Sigmoid colon (tissue), 7 donors: ENCODE results near the gene HKDC1. TPM values are rescaled to one million over a fixed set of nuclear protein-coding genes. Genes with fewer than 3 reads are reported as not detected.

Source experiments
- DNase-seq: peaks from one replicate; pipeline ENCODE4 v3.0.0-alpha.2; 2019
- H3K27ac ChIP-seq, 4 donors: fragments of 200-600 bp; sonication (generic); one replicate each; pipeline ENCODE4 v1.5.1; 2016 to 2019; ENCODE audit warnings: mild to moderate bottlenecking in 1 of 4
- H3K27me3 ChIP-seq, 3 donors: fragments of 200-600 bp; sonication (generic); one replicate each; pipeline ENCODE4 v1.5.1; 2019; ENCODE audit warnings: mild to moderate bottlenecking in 1 of 3
- H3K36me3 ChIP-seq, 4 donors: fragments of 200-600 bp; sonication (generic); one replicate each; pipeline ENCODE4 v1.5.1; 2016 to 2019
- H3K4me1 ChIP-seq, 4 donors: fragments of 200-600 bp; sonication (generic); one replicate each; pipeline ENCODE4 v1.5.1; 2017 to 2019
- H3K4me3 ChIP-seq, 4 donors: fragments of 200-600 bp; sonication (generic); one replicate each; pipeline ENCODE4 v1.5.1; 2017 to 2019; ENCODE audit warnings: mild to moderate bottlenecking in 2 of 4, moderate library complexity in 1 of 4
- H3K9me3 ChIP-seq, 4 donors: fragments of 200-600 bp in 3 of 4; sonication (generic) in 3 of 4; one replicate each; pipeline versions ENCODE4 v1.5.1 to v1.6.1; 2013 to 2019
- EP300 ChIP-seq, 4 donors: sonication (generic); formaldehyde crosslinking; IDR thresholded peaks; one replicate each; pipeline ENCODE4 v1.6.1; 2017; ENCODE audit warnings: antibody characterized with exemption in 4 of 4
- POLR2A ChIP-seq, 2 donors: fragments of 450-650 bp; IDR thresholded peaks; one replicate each; pipeline ENCODE4 v1.6.1; 2016; ENCODE audit warnings: antibody characterized with exemption in 2 of 2, mild to moderate bottlenecking in 2 of 2, moderate library complexity in 2 of 2
- POLR2AphosphoS5 ChIP-seq, 4 donors: sonication (generic); formaldehyde crosslinking; IDR thresholded peaks; one replicate each; pipeline ENCODE4 v1.6.1; 2017; ENCODE audit warnings: antibody characterized with exemption in 4 of 4
- WGBS, 2 donors: extraction: QIAGEN DNeasy Blood & Tissue Kit; methylation state at CpG; one replicate each; pipeline ENCODE4 v1.1.7; 2013; 5-methylcytosine and 5-hydroxymethylcytosine counted together
- intact Hi-C: fragments of 100-400 bp; cut with DNase I; formaldehyde crosslinking; loops from one replicate; pipeline ENCODE4 v1.15.1; 2023
- polyA plus RNA-seq, 3 donors: library from polyadenylated mRNA; stranded (reverse); fragments of 200-250 nt; gene quantifications; one replicate each; pipeline ENCODE4 v1.2.3, GENCODE V29; 2013
- total RNA-seq, 4 donors: library from RNA; depleted of rRNA; stranded (reverse); fragments of >200 nt; gene quantifications; one replicate each; pipeline ENCODE4 v1.1.0, GENCODE V29; 2016
- TF ChIP-seq, protein P1 (sequence below), 4 experiments: fragments of 450-650 bp in 3 of 4; fragments of 200-600 bp in 1 of 4; IDR thresholded peaks; one replicate each; pipeline ENCODE4 v1.5.1; 2016 to 2019; ENCODE audit warnings: antibody characterized with exemption in 4 of 4, mild to moderate bottlenecking in 3 of 4, moderate library complexity in 2 of 4
- donor health status: healthy with polysubstance abuse.
- donor health status: Bipolar disorder and iron deficiency.
- donor health status: healthy.

The HKDC1 gene
- total and polyA plus RNA-seq, 7 donors = 8.4 to 33.3 (median 19.2) TPM; not detected in 4

DNA sequence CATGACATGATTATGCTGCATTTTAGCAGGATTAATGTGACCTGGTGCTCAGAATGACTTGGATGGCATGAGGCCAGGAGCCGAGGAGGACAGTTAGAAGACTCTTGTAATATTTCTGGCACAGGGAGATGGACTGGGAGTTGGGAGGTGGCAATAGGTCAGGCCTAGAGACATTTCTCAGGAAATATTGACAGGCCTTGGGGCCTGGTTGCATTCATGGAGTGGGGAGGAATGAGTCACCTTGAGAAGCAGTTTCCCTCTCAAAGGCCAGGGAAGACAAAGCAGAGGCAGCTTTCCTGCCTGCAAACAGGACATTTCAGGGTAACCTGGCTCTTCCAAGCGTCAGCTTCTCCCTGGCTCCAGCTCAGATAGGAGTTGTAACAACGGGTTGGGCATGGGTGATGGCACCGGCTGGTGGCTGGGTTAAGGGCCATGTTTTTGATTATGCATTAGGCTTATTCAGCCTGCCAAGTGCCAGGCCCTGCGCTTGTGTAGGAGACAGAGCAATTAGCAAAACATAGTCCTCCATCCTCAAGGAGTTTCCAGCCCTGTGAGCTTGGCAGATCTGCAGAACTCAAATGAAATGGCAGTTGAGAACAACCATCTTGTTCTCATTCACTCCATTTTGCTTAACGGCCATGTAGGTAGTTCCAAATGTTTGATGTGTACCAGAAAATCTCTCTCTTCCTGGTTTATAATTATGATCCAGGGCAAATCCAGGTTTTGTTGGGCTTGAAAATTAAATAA lies 96.4 kb downstream of the HKDC1 start:
- Histone ChIP-seq H3K27me3 (no peaks in the 10 kb centered on the region), H3K4me3 (no peak overlapping the region), H3K36me3 (no peaks in the 10 kb centered on the region), H3K4me1 (peaks cover 0 to 29% (median 24%) of the 10 kb centered on the region in 4 donors), H3K27ac (peak overlapping the region in 2 of 4 donors; percentile 91 to 94), H3K9me3 (no peaks in the 10 kb centered on the region)
- intact Hi-C loops = loop anchor here (5.0 kb wide), 3 partner anchors 46 to 76 kb away; no protein-coding TSS in a partner anchor
- no peak for DNase-seq
- WGBS, 2 donors = 86 to 89% methylated on average over 6 of the region's 6 CpGs
- TF ChIP-seq EP300 (IDR thresholded peaks at IDR 0.05) (no peak), POLR2AphosphoS5 (IDR thresholded peaks at IDR 0.05) (no peak), POLR2A (IDR thresholded peaks at IDR 0.05) (no peak)
- TF ChIP-seq, protein P1, sequence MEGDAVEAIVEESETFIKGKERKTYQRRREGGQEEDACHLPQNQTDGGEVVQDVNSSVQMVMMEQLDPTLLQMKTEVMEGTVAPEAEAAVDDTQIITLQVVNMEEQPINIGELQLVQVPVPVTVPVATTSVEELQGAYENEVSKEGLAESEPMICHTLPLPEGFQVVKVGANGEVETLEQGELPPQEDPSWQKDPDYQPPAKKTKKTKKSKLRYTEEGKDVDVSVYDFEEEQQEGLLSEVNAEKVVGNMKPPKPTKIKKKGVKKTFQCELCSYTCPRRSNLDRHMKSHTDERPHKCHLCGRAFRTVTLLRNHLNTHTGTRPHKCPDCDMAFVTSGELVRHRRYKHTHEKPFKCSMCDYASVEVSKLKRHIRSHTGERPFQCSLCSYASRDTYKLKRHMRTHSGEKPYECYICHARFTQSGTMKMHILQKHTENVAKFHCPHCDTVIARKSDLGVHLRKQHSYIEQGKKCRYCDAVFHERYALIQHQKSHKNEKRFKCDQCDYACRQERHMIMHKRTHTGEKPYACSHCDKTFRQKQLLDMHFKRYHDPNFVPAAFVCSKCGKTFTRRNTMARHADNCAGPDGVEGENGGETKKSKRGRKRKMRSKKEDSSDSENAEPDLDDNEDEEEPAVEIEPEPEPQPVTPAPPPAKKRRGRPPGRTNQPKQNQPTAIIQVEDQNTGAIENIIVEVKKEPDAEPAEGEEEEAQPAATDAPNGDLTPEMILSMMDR (IDR thresholded peaks at IDR 0.05) = no peak

Other genes starting within 250 kb of the HKDC1 start
- gene KIFBP, start 231.5 kb upstream of the HKDC1 start, total RNA-seq = 10 to 100 TPM; 21.0 to 34.6 (median 23.8) TPM
- 10 to 100 TPM; 12.2 to 16.6 (median 13.8) TPM for gene KIFBP, start 231.5 kb upstream of the HKDC1 start, polyA plus RNA-seq
- 10 to 100 TPM; 45.7 to 93.1 (median 81.6) TPM for gene SRGN, start 132.2 kb upstream of the HKDC1 start, total RNA-seq
- 100 to 1,000 TPM in 2 of 3 donors, 10 to 100 TPM in 1; 28.2 to 140 (median 124) TPM for gene SRGN, start 132.2 kb upstream of the HKDC1 start, polyA plus RNA-seq
- 10 to 100 TPM; 35.7 to 59.2 (median 44.7) TPM for gene VPS26A, start 96.2 kb upstream of the HKDC1 start, total RNA-seq
- 10 to 100 TPM; 35.7 to 73.1 (median 51.1) TPM for gene VPS26A, start 96.2 kb upstream of the HKDC1 start, polyA plus RNA-seq
- gene SUPV3L1, start 40.1 kb upstream of the HKDC1 start, total RNA-seq = 10 to 100 TPM; 20.8 to 36.2 (median 26.2) TPM
- 10 to 100 TPM; 21.6 to 34.5 (median 31.9) TPM for gene SUPV3L1, start 40.1 kb upstream of the HKDC1 start, polyA plus RNA-seq
- gene HK1, start 58.2 kb downstream of the HKDC1 start, total RNA-seq = 10 to 100 TPM; 60.7 to 74.9 (median 69.1) TPM
- 10 to 100 TPM; 23.4 to 65.8 (median 34.4) TPM for gene HK1, start 58.2 kb downstream of the HKDC1 start, polyA plus RNA-seq
- 100 to 1,000 TPM; 161 to 184 (median 170) TPM for gene TACR2, start 196.6 kb downstream of the HKDC1 start, total RNA-seq
- gene TACR2, start 196.6 kb downstream of the HKDC1 start, polyA plus RNA-seq = 10 to 100 TPM in 1 of 3 donors, 1 to 10 TPM in 1, not detected in 1; 6.0 to 14.4 TPM
- 10 to 100 TPM; 55.4 to 76.4 (median 67.4) TPM for gene TSPAN15, start 231.1 kb downstream of the HKDC1 start, total RNA-seq
- 100 to 1,000 TPM in 1 of 3 donors, 10 to 100 TPM in 2; 43.0 to 100 (median 70.9) TPM for gene TSPAN15, start 231.1 kb downstream of the HKDC1 start, polyA plus RNA-seq